Measurements from ENCODE around the gene ACTG2.
"Not testable (repeated sequence)": the region's sequence is repeated elsewhere in the genome, so short reads cannot be mapped to it uniquely, and the experiment has no call there.

Gene ACTG2

GRCh38 chr2:73892631-73893329 is at the start of gene ACTG2:
Gene ACTG2, plus strand, starts transcription at chr2:73893008. Its CDS starts 8,304 bp downstream, at chr2:73901312.
- no peak for FAIRE-seq
- DNase-seq (ENCODE audit: low spot score) = no peak

DNA sequence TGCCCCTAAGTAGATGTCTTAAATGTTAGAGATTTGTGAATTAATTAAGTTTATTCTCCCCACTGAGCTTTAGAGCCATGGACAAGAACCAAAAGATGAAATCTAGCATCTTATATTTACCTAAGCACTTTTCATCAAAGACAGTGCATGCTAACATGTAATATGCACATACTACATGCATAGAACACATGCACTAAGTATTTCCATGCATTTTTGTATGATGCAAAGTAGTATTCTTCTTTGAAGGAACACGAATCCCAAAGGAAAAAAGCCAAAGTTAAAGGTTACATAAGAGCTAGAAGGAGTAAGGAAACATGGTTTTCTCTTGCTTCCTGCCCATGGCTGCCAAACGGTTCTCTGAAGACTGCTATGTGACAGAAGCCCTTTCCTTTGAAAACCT is 48.7 kb upstream of the ACTG2 start:
- FAIRE-seq (no peak), DNase-seq (ENCODE audit: low spot score) (no peak)

DNA sequence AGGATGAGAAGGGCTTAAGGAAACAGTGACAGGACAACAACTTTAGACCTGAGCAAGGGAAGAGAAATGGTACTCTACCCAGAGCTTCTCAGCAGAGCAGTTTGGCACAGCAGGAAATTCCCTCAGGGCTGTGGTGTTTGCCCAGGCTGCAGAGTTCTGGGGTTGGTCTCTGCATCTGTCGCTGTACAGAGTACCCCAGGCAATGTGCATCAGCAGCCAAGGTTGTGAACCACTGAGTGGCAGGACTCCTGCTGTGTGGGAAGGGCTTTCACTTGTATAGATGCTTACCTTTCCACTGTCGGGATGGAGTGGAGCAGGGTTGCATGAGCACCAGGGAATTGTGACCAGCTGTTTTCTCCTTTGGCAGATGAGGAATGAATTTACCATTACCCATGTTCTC is 42.8 kb upstream of the ACTG2 start:
- FAIRE-seq (no peak), DNase-seq (ENCODE audit: low spot score) (no peak)

DNA sequence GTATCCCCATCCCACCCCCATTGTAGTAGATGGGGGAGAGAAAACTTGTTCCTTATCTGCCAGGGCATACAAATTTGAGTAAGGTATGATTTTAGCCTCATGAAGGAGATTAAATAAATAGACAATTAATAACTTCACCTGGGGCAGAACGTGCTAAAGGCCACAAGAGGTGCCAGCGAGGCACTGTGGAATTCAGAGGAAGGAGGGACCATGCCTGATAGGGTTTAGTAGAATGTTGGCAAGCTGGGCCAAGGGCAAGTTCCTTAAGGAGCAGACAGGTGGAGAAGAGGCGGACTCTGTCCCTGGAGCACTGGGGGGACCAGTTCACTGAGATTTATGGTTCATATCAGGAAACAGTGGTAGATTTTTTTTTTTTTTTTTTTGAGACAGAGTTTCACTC is 41.5 kb upstream of the ACTG2 start:
- no peak for FAIRE-seq
- DNase-seq (ENCODE audit: low spot score) = no peak

GRCh38 chr2:73852020-73852419 is 40.8 kb upstream of the ACTG2 start:
- DNase-seq (ENCODE audit: low spot score) (peak; percentile 45), FAIRE-seq (peak; percentile 77)

DNA sequence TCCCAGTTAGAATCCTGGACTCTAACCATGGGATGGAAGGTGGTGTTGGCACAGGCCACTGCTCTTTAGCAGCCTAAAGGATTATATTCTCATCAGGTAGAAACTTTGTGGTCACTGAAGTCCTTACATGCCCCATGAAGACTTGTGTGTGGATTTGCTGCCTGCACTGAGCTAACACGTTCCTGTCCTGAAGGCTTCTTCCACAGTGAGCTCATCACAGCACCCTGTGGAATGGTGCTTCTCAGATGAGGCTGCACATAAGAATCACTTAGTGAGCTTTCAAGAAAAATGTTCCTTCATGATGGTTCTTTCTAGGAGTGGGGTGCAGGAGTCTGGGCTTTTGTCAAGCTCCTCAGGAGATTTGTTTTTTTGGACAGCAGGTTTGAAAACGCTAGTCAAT is 37.3 kb upstream of the ACTG2 start:
- FAIRE-seq = no peak
- DNase-seq (ENCODE audit: low spot score) = no peak

- peak; percentile 91 for DNase-seq (ENCODE audit: low spot score)
- peak; percentile 92 for FAIRE-seq
These were observed 36.6 kb upstream of the ACTG2 start for GRCh38 chr2:73856214-73856613.

DNA sequence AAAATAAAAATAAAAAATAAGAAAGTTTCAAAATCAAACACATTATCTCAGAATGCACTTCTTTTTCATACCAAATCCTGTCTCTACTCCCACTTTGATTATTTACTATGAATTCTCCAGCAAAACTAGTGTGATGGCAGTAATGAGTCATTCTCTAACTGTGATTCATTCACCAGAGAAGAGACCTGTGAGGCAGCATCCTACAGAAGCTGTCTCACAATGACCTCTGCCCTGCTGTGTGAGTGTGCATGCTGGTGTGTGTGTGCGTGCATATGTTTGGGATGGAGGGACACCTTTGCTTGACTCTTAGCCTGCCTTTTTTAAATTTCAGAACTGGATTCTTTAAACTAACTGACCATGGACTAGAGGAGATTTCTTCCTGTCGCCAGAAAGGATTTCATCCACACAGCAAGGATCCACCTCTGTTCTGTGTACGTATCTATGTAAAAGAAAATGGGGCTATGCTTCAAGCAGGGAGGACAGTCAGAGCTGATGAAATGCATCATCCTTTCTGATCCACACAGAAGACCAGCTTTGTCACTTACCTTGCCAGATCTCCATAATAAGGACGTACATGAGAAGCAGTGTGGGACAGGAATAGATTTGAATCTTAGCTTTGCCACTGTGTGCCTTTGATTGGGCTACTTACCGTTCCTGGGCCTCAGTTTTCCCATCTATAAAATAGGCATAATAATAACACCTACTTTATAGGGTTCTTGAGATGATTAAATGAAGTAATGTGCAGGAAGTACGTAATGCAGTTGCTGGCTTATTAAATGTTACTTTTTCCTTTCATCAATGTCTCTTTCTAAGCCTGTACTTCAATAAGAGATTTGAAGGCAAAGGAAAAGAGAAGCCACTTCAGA is 32.9 kb upstream of the ACTG2 start:
- FAIRE-seq = peak; percentile 96
- peak; percentile 80 for DNase-seq (ENCODE audit: low spot score)

GRCh38 chr2:73862987-73863386 is 29.8 kb upstream of the ACTG2 start:
- FAIRE-seq (no peak), DNase-seq (ENCODE audit: low spot score) (no peak)

DNA sequence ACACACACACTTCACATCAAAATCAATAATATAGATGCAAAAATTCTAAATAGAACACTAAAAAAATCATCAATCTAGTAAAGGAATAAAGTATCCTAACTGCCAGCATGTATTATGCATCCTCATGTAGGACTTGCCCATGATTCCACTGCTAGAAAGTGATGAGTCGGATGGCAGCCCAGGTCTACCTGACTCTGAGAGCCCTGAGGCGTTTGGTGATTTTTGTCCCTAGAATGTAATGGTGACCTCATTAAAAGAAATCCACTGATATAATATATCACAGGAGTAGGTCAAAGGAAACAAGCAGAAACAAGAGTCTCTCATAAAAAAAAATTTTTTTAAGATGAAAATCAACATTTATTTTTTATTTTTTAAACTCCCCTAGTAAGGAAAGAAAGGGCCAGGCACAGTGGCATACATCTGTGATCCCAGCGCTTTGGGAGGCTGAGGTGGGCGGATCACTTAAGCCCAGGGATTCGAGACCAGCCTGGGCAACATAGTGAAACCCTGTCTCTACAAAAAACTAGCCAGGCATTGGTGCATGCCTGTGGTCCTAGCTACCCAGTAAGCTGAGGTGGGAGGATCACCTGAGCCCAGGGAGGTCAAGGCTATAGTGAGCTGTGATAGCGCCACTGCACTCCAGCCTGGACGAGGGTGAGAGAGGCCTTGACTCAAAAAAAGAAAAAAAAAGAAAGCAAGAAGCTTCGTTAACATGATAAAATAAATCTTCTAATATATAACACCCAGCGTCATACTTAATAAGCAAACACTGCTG is 24.4 kb upstream of the ACTG2 start:
- FAIRE-seq (no peak), DNase-seq (ENCODE audit: low spot score) (no peak)

GRCh38 chr2:73870084-73870483 is 22.7 kb upstream of the ACTG2 start:
- FAIRE-seq = no peak

DNA sequence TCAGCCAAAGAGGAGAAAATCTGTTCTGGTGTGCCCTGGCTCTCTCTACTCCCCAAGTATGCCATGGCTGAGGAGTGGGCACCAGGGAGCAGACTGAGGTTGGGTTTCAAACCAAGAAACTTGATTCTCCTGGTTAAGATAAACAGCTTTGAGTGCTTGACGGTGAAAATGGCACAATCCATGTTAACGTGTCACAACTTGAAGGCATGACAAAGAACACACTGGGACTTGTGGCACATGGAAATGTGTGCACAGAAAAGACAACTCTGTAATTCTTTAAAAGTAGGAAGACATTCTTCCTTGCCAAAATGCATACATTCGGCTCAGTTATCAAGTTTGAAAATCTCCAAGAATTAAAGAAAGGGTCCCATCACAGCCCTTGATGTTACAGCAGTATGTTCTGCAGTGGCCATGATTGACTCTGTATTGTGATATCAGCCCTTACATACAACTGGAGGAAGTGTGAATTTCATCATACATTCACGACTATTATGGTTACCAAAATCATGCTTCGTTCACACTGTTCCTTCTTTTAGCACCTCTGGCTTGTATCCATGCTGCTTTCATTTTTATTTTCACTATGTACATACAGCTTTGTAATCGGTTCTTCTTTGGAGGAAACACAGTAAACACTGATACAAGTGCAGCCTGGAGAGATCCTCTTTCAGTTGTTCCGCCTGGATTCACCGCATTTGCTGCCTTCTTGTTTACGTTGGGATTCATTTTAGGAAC is 15.6 kb upstream of the ACTG2 start:
- FAIRE-seq (no peak), DNase-seq (ENCODE audit: low spot score) (no peak)

More at GRCh38 chr2:73870084-73870483, 22.7 kb upstream of the ACTG2 start:
- DNase-seq (ENCODE audit: low spot score) = no peak

- DNase-seq (ENCODE audit: low spot score); FAIRE-seq: not testable (repeated sequence)
These were observed 14.8 kb upstream of the ACTG2 start for GRCh38 chr2:73877984-73878383.

GRCh38 chr2:73885406-73885805 is 7.4 kb upstream of the ACTG2 start:
- DNase-seq (ENCODE audit: low spot score) (no peak), FAIRE-seq (no peak)

DNA sequence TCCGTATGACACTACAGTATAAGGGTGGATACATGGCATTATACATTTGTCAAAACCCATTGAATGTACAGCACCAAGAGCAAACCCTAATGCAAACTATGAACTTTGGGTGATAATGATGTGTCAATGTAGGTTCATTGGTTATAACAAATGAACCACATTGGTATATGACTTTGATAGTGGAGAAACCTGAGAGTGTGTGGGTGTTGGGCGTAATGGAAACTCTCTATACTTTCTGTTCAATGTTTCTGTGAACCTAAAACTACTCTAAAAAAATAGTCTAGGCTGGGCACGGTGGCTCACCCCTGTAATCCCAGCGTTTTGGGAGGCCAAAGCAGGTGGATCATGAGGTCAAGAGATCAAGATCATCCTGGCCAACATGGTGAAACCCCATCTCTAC is 6.5 kb upstream of the ACTG2 start:
- FAIRE-seq = no peak
- no peak for DNase-seq (ENCODE audit: low spot score)

- not testable (repeated sequence) for DNase-seq (ENCODE audit: low spot score); FAIRE-seq
These were observed 5.0 kb upstream of the ACTG2 start for GRCh38 chr2:73887596-73888353.

DNA sequence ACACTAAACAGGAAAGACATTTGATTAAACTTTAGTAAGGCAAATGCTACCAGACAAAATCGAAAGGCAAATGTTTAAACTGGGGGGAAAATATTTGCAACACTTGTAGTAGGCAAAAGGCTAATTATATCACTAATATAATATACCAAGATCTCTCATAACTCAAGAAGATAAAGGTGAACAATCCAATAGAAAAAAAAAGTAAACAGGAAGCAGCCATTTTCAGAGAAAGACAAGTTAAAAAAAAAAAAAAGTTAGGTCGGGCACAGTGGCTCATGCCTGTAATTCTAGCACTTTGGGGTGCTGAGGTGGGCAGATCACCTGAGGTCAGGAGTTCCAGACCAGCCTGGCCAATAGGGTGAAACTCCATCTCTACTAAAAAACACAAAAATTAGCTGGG is 4.4 kb upstream of the ACTG2 start:
- no peak for FAIRE-seq
- DNase-seq (ENCODE audit: low spot score) = no peak

DNA sequence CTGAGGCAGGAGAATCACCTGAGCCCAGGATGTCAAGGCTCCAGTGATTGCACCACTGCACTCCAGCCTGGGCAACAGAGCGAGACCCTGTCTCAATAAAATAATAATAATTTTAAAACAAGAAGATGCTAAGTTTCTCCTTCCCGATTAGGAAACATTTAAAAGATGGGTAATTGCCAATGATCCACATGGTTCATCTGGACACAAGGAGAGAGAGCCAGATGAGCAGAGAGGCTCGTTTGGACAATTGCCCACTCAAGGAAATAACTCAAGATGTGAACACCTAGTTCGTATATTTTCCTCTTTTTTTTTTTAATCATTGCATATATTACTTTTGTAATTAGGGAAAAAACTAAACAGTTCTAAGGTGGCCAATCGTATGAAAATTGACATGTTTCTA is 3.6 kb upstream of the ACTG2 start:
- no peak for FAIRE-seq
- DNase-seq (ENCODE audit: low spot score) = no peak

DNA sequence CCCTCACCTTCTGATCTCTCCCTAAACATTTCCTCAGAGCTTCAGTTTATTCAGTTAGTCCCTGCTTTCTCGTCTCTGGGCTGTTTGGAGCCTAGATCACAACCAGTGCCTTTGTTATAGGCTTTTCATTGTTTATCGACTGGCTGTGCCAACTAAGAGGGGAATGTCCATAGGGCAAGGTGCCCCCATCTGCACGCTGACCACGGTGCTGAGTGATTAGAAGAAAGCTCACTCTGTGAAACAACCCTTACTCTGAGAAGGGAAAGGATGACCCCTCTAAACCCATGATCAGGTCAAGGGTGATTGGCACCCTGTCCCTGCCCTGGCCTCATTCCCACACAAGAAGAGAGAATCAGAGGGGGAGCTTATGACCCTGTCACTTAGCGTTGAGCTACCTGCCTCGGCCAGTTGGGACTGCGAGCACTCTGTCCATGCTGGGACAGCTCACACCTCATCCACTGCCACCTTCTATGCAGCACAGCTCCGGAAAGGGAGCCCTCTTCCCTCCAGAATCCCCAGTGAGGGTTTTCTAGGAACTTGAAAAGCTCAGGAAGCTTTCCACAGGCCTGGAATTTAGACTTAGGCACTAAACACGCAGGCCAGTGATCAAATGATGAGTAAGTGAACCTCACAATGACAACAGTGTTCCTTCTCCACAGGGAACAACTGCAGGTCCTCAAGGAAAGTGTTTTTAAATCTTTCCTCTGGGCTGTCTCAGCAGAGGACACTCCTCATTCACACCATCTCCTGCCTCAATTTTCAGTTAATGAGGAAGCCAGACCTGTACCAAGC is 2.3 kb upstream of the ACTG2 start:
- FAIRE-seq (no peak), DNase-seq (ENCODE audit: low spot score) (no peak)

Measured in RCC 7860 (cell line).